GM18861 (cell line): Measurements from ENCODE around the gene RAPGEF6.
"Not testable (repeated sequence)": the region's sequence is repeated elsewhere in the genome, so short reads cannot be mapped to it uniquely, and the experiment has no call there.

Experiments used
- ATAC-seq: cut with Tn5 transposase; IDR thresholded peaks from one replicate; pipeline ENCODE4 v1.9.1; 2021; ENCODE audit not compliant: unreplicated experiment

The RAPGEF6 gene

GRCh38 chr5:131431794-131432193, 203.2 kb downstream of the RAPGEF6 start:
- no peak for ATAC-seq

DNA sequence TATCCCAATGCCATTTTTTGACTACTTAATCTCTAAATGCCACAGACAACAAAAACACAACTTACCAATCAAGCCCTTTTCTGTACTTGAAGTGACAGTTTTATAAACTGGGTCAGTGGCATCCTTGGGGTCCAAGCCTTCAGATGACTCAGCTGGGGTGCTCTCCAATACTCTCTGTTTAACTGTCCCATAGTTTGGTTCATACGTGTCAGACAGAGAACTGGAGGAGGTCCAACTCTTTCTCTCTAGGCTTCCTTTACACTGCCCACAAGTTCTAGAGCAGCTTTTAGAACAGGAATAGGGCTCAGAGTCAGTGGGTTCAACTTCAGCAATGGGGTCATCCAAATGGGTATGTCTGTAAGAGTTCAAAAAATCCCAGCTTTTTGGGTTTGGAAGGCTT, 204.2 kb downstream of the RAPGEF6 start:
- no peak for ATAC-seq

DNA sequence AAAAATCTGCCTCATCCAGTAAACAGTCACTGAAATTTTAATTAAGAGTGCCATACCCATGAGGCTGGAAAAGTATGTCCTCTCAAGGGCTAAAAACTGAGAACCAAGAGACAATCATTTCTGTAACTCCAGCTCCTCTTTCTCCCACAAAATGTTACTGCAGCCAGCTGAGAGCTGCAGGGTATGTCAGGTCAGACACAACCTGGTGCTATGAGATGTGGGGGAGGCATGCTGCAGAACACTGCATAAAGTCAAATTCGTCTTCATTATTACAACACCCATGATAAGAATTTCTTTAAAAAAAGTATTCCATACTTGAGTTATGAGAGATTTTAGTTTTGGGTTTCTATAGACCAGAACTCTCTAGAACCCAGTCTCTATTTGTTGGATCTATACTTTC, 209.0 kb downstream of the RAPGEF6 start:
- ATAC-seq, result no peak

GRCh38 chr5:131423056-131423455, 212.0 kb downstream of the RAPGEF6 start:
- no peak for ATAC-seq

- no peak for ATAC-seq
Observed at GRCh38 chr5:131419877-131420276, 215.2 kb downstream of the RAPGEF6 start.

DNA sequence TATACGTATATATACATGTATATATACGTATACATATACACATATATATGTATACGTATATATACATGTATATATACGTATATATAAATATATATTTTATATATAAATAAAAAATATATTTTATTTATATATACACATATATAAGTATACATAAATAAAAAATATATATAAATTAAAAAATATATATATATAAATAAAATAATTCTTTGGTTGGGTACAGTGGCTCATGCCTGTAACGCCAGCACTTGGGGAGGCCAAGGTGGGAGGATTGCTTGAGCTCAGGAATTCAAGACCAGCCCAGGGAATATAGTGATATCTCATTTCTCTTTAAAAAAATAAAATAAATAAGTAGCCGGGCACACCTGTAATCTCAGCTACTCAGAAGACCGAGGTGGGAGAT, 216.2 kb downstream of the RAPGEF6 start:
- ATAC-seq, result no peak

- peak; percentile 25 for ATAC-seq
Observed at GRCh38 chr5:131417240-131417869, 217.7 kb downstream of the RAPGEF6 start.

- ATAC-seq, result peak; percentile 67
Observed at GRCh38 chr5:131416729-131417128, 218.3 kb downstream of the RAPGEF6 start.

GRCh38 chr5:131413605-131414559, 221.1 kb downstream of the RAPGEF6 start:
- peak; percentile 79 for ATAC-seq

DNA sequence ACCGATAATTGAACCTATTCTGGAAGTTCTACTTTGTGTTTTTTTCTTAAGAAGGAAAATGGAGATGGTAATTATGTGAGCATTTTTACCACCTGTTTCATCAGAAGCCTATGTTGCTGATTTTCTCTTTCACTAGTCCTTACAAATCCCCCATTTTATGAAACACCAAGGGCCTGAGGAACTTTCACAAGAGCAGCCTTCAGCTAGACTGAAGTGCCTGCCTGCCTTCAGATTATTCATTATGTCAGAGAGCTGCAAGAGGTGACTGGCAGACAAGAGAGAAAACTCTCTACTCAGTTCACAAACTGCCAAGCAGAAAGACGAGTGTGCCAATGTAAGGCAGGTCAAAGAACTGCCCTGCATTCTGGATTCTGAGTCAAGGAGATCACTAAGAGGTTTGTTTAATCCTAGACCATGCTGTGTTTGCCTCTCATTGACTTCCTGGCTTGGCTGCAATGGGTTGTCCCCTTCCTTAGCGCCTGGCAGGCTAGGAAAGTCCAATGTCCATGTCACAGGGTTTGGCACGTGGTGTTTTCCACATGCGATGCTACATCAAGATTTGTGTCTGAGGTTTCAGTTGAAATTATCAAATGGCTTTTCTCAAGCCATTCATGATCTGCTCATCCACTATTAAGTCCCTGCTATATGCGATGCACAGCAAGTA, 227.9 kb downstream of the RAPGEF6 start:
- no peak for ATAC-seq

DNA sequence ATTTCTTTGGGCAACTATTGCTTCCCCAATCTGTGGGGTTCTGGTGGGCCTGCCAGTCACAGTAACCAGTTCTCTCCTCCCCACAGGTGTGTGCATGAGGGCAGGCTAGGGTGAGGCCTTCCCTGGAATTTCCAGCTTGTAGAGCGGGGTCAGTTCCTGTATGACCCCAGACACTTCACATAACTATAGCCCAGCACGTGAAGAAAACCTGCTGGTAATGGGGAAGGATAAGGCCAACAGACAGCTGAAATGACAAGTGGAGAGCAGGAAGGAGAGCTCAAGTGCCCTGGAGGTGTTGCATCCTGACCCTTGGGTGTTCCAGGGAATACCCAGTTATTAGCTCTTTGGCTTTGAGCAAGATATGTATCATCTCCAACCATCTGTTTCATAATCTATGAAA, 229.0 kb downstream of the RAPGEF6 start:
- no peak for ATAC-seq

- no peak for ATAC-seq
Observed at GRCh38 chr5:131405674-131406073, 229.4 kb downstream of the RAPGEF6 start.

GRCh38 chr5:131400585-131400984, 234.4 kb downstream of the RAPGEF6 start:
- no peak for ATAC-seq

GRCh38 chr5:131399007-131399406, 236.0 kb downstream of the RAPGEF6 start:
- ATAC-seq, result not testable (repeated sequence)

DNA sequence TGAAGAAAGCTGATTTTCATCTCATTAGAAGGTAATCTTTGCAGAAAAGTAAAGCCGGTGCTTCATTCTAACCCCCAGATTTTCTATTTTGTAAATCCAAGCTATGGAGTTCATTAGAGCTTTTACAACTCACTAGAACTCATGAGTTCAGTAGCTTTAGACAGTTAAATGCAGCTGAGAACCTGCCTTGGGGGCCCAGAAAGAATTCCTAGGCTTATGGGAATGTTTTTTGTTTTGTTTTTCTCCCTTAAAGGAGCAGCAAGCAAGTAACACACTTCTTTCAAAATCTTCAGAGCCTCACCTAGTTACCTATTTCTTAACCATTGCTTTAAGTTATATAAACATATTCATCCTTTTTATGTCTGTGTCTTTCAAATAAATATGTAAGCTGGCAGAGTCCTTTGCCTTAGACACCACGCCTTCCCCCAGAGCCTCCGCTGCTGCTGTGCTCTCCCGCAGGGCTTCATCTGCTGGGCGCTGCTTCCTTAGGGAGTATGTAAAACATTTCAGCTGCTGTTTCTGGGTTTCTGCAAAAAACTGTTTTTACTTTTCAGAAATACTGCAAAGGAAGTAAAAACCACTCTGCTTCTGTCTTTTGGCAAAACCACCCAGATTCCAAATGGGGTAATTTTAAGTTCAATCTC, 238.3 kb downstream of the RAPGEF6 start:
- no peak for ATAC-seq

GRCh38 chr5:131396015-131396414, 239.0 kb downstream of the RAPGEF6 start:
- ATAC-seq, result peak; percentile 79

GRCh38 chr5:131394128-131394527, 240.9 kb downstream of the RAPGEF6 start:
- peak; percentile 79 for ATAC-seq

DNA sequence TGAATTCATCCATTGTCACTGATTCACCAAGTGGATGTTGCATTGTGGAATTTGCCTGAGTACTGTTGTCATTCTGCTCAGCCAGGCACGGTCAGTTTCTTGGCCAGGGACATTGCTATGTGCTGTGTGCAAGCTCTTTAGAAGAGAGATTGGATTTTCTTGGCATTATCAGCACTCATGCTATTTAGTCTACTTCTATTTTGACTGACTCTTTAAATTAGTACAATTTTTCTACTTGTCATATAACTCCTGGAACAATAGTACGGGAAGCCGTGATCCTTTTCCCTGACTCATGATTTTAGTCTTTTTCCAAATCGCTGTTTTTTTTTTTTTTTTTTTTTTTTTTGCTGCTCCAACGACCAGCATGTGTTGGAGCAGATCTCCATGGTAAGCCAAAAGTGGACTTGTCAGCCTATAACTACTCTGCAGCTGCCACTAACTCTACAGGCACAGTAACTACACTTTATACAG, 241.5 kb downstream of the RAPGEF6 start:
- no peak for ATAC-seq

GRCh38 chr5:131392466-131393095, 242.4 kb downstream of the RAPGEF6 start:
- ATAC-seq, result no peak

DNA sequence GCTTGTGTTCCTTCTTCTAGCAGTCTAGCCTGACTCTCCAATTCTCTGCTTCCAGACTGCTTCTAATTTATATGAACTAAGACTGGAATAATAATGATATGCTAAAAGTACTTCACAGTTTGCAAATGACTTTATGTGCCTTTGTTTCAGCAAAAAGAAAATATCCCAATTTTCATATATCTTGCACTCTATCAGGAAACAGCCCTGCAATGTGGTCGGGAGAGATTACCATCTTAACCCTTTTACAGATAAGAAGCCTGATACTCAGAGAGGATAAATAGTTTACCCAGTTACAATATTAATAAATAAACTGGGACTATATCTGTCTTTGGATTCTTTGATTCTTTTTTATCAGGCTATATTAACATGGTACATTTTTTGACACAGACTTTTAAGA, 245.2 kb downstream of the RAPGEF6 start:
- no peak for ATAC-seq
